ENCODE results near the gene ACTR5.
"Not testable (repeated sequence)": the region's sequence is repeated elsewhere in the genome, so short reads cannot be mapped to it uniquely, and the experiment has no call there.

The ACTR5 gene

DNA sequence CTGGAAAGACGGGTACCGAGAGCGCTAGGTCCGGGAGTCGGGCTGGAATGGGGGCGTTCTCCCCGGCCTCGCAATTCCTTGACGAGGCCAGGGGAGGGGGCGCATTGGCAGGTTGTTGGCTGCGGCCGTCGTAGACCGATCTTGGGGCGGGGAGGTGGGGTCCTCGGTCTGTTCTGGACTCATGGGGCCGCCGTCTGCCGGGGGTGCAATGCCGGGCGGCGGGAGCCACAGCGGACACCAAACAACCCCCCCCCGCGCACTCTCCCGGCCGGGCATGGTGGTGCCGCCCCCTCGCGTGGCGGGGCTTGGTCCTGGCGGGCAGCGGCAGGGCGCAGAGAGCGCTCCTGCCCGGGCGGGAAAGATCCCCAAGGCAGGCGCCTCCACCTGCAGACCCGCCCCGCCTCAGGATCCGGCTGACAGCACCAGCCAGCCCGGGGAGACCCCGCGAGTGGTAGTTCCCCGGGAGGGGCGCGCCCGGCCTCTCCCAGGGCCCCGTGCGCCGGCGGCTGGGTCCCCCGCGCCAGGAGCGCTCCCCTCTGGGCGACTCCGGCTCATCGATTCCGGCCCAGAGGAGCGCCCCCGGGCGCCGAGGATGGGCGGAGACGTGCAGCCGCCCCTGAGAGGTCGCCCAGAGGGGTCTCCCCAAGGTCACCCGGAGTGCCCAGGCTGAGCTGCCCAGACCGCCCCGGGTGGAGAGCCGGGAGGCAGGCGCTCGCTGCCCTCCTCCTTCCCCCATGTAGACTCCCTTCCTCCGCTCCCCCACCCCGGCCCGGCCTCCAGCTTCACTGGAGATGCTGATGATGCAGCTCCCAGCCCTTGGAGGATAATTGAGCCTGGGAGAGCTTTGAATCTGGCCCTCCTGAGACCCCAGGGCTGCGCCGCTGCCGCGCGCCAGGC, 57.9 kb downstream of the ACTR5 start:
- no peak for DNase-seq (ENCODE audit: low read depth)

DNA sequence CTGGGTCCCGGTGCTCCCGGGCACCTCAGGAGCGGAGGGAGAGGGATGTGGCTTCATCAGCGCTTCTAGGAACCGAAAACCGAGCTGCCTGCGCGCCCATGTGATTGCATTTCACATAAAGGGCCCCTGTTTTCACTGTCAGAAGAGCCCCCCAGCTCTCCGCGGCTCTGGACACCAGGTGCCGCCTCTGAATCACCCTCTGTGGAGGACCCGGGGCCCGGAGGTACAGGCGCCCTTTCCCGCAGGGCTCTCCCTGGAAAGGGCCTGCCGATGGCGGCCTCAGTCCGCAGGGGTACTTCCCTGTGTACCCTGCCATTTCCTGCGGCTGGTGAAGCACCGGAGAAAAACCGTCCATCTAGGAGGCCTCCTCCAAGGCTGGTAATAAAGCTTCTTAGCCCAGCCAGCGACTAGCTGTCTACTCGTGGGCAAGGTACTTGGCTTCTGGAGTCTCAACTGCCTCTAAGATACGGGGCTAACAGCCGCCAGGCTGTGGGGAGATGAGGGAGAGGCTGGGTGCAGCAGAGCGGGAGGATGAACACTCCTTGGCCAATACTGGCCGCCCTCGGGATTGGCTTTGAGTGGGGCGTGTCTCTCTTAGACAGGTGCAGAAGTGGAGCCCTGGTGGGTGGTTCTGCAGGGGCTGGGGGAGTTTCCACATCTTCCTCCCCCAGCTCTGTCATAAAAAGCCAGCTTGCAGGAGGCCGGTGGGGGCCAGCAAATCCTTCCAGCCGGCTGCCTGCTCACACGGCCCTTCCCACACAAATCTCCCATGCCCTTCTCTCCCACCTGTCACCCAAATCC, 58.8 kb downstream of the ACTR5 start:
- no peak for DNase-seq (ENCODE audit: low read depth)

DNA sequence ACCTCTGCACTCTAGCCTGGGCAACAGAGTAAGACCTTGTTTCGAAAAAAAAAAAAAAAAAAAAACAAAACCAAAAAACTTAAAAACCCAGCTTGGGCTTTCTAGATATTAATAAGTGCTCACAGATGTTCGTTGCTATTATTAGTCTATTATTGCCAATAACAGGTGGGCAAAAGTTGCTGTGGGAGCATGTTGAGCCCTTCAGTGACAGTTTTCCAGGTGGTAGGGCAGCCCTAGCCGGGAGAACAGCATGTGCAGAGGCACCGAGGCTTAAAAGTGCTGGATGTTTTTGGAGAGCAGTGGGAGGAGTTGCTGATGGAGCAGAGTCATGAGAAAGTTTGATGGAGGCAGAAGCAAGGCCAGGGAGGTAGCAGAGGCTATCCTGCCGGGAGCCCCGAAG, 61.7 kb downstream of the ACTR5 start:
- no peak for DNase-seq (ENCODE audit: low read depth)

DNA sequence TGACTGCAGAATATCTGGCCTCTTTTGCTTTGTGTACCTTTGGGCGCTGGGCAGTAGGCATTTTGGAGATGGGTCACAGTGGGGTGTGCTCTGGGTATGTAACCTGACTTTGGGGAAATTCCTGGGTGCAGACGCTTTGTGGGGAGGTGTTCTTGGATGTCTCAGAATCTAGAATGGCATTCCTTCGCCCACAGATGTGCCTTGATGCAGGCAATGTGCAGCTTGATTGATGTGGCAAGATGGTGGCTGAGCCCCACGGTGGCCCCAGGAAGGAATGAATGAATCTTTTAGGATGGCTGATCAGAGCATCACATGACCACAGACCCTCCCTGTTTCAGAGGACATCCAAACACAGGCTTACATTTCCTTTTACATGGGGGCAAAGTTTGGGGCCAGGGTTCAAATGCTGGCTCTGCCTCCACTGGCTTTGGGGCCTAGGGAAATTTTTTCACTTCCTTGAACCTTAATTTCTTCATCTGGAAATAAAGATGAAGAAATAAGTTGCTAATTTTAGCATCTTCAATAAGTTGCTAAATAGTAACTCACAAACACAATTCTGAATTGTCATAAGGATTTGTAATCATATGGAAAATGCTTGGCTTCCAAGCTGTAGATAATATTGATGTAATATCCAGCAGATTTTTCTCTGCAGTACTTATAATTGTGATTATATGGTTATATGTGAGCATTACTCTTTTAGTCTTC, 62.8 kb downstream of the ACTR5 start:
- DNase-seq (ENCODE audit: low read depth): no peak

DNA sequence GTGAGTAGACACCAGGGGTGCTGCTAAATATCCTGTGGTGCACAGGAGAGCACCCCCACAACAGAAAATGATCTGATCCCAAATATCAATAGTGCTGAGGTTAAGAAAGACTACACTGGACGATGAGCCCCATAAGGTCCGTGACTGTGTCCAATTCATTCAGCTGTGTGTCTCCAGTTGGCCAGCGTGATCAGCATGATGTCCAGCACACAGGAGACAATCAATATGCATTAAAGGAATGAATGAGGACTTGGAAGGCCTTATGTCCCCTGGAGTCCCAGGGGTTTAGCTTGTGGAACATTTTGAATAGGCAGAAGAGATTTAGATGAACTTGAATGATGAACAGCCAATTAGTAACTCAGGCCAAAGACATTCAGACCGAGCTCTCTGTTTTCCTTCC, 63.5 kb downstream of the ACTR5 start:
- no peak for DNase-seq (ENCODE audit: low read depth)

DNA sequence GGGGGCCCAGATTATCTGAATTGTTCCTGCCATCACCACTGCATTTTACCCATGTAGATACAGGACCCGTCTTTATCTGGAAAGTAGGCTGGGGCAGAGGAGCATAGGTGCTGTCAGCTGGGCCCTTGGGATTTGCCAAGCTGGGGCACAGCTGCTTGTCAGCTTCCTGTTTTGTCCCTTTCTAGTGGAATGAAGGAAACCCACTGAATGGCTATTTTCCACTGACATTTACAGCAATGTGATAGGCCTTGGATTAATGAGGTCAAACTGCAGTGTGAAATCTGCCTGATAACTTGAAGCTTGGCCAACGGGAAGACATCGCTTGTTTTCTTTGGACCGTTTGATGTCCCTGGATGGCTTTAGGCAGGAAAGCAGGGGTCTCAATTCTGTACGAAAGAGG, 63.9 kb downstream of the ACTR5 start:
- no peak for DNase-seq (ENCODE audit: low read depth)

DNA sequence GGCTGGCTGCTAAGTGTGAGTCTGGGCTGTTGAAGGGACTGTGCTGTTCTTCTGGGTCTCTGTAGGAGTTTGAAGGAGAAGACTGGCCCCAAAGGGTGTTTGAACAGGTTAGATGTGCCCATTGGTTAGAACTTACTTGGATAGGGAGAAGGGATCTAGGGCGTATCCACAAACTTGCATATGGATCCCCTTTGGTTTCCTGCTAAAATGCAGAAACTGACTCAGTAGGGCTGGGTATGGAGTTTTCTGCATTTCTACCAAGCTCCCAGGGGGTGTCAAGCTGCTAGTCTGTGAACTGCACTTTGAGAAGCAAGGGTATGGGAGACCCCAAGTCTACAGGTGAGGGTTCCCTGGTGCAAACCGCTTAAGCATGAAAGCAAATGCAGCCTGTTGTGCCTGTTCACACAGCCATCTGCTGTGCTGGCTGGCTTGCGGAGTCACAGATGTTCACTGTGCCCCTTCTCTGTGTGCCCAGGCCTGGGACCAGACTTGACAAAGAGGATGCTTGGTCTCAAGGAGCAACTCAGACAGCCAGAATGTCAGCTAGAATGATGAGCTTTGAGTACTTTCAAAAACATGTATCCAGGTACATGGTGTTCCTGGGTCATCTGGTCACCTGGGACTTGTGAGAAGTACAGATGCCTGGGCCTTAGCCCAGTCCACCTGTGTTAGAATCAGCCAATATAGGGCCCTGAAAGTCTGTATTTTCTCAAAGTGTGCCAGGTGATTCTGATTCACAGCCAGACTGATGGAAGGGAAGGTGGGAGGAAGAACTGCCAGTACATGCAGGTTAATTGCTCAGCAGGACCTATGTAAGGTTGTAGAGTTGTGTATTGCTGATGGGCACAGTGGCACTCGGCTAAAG, 64.7 kb downstream of the ACTR5 start:
- DNase-seq (ENCODE audit: low read depth): no peak

DNA sequence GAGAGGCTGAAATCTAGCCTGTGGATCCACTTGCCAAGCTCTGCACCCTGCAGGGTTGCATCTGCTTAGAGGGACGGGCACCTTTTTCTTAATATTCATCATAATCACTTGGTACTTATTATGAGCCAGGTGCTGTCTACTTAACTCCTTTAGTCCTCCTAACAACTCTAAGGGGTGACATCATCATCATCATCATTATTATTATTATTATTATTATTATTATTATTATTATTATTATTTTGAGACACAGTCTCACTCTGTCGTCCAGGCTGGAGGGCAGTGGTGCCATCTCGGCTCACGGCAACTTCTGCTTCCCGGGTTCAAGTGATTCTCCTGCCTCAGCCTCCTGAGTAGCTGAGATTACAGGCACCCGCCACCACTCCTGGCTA, 65.3 kb downstream of the ACTR5 start:
- DNase-seq (ENCODE audit: low read depth): not testable (repeated sequence)

DNA sequence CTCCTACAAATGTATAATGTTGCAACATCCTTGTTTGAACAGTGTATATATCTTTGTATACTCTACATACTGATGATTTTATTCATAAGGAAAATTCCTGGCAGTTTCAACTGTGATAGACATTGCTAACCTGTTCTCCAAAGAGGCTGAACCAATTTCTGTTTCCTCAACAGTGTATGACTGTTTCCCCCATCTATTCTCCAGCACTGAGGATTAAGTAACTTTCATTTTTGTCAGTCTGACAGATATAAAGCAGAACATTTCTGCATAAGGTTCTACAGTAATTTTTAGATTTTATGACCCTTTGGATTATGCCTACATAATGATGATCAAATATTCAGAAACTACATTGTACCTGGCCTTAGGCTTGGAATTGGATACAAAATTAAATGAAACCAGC, 67.2 kb downstream of the ACTR5 start:
- no peak for DNase-seq (ENCODE audit: low read depth)

DNA sequence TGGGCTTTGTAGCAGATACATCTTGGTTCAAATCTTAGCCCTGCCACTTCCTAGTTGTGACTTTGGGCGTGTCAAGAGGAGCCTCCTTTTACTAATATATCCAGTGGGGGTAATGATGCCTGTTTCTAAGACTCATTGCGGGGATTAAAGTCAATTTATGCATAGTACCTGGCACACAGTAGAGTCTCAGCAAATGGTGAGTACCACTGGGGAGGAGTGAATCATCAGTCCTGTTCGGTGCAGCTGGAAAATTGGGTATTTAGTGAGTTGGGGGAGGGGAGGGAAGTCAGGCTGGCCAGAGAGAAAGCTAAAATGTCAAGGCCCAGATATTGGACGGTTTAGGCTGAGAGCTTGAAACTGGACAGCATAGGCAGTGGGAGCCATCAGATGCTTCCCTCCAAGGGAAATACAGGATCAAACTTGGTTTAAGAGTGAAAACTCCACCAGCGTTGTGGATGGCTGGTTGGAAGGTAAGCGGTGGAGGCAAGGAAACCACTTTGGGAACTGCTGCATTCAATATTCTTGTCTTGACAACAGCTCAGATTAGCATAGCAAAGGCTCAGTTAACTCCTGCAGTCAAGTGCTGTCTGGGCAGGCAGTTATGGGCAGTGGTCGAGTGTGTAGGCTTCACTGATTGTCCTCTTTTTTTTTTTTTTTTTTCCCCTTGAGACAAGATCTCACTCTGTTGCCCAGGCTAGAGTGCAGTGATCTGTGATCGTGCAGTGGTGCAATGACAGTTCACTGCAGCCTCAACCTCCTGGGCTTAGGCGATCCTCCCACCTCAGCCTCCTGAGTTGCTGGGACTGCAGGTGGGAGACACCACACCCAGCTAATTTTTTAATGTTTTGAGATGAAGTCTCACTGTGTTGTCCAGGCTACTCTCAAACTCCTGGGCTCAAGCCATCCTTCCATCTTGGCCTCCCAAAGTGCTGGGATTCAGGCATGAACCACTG, 70.1 kb downstream of the ACTR5 start:
- no peak for DNase-seq (ENCODE audit: low read depth)

Measured in stimulated activated CD8-positive, alpha-beta memory T cell treated with anti-CD3 and anti-CD28 coated beads, Interleukin-15, amount 100 ng/mL, for 1 hour (primary cell).